ENCODE measurements around the gene FSCN2.

Gene FSCN2

GRCh38 chr17:81489998-81490992 is 37.9 kb upstream of the FSCN2 start:
- DNase-seq: no peak

- no peak for DNase-seq
Observed at GRCh38 chr17:81491181-81491581, 37.0 kb upstream of the FSCN2 start.

GRCh38 chr17:81491761-81492160 is 36.4 kb upstream of the FSCN2 start:
- no peak for DNase-seq

DNA sequence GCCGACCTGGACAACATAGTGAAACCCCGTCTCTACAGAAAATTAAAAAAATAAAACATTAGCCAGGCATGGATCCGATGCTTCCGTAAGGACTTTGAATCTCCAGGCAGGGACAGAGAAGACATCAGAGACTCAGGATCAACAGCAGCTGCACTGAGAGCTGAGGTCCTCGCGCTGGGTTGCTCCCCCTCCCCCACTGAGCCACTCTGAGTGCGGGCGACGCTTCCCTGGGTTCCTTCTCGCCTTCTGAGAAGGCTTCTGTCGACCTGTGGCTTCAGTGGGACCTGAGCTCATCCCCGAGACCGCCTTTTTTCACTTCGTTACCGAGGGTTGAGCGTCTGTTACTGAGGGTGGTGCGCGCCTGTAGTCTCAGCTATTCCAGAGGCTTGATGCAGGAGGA is 36.0 kb upstream of the FSCN2 start:
- no peak for DNase-seq

DNA sequence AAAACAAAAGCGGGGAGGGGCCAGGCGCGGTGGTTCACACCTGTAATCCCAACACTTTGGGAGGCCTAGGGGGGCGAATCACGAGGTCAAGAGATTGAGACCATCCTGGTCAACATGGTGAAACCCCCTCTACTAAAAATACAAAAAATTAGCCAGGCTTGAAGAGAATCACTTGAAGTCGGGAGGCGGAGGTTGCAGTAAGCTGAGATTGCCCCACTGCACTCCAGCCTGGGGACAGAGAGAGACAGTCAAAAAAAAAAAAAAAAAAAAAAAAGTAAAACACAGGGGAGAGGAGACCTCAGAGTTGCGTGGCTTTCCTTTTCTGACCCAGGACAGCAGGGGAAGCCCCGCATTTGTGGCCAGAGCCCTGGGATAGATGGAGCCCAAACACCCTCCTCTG is 35.5 kb upstream of the FSCN2 start:
- no peak for DNase-seq

GRCh38 chr17:81493198-81494038 is 34.8 kb upstream of the FSCN2 start:
- no peak for DNase-seq

- DNase-seq: peak in 30 of 58 donors; percentile 15 to 83 (median 48)
Observed at GRCh38 chr17:81494626-81495377, 33.4 kb upstream of the FSCN2 start.

DNA sequence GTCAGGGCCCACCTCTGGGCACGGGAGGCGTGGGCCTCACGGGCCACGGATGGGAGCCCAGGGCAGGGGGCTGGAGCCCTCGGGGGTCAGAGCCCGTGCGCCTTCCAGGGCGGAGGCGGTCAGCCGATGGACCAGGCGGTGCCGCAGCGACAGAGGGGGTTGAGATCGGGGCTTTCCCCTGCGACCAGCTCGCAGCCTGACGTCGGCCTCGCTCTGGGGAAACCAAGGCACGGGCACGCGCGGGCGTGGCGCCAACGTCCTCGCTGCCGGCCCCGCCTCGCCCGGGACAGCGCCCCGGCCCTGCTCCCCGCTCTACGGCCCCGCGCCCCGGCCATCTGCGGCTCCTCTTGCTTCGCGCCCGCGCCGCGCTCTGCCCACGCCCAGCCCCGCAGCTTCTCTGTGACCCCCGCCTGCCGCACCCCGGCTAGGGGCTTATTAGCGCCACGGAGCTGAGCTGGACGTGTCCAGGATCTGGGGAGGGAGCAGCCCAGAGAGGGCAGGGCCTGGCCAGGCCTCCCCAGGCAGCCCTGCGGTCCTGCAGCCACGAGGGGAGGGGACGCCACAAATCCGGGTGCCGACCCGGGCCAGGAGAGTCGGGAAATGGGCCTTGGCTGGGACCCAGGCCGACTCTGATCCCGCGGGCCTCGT is 29.1 kb upstream of the FSCN2 start:
- no peak for DNase-seq

DNA sequence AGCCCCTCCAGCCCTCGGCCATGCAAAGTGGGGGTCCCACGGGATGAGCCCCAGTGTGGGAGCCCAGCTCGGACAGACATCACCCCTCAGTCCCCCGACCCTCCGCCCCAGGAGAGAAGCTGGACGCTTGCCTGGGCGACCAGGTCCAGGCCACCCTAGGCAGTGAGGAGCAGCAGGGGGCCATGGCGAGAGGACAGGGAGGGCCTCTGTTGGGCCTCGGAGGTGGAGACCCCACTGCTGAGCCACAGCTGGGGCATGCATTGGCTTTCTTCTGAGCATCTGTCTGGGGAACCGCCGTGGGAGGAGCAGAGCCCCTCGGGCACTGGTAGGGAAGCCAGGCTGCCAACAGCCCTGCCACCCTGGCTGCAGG is 28.6 kb upstream of the FSCN2 start:
- no peak for DNase-seq

- no peak for DNase-seq
Observed at GRCh38 chr17:81500047-81500446, 28.1 kb upstream of the FSCN2 start.

DNA sequence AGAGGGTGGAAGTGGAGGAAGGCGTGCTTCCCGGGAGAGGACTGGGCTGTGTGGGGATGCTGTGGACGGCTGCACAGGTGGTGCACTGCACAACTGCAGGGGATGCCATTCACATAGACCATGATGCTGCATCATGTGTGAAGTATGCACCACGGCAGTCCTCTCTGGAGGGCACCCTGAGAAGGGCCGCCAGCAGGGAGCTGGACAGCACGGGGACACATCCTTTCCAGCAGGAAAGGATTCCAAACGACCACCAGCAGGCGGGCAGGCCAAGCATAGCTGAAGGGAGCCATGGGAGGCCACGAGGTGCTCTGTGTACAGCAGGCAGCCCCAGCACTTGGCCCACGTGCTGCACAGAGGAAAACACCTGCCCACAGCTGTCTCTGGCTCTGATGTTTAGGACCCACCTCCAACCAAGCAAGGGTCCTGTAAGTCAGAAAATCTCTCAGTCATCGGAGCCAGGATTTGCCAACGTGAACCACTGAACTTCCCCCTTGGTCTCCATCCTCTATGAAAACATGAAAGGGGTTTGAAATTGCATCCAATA is 25.6 kb upstream of the FSCN2 start:
- no peak for DNase-seq

DNA sequence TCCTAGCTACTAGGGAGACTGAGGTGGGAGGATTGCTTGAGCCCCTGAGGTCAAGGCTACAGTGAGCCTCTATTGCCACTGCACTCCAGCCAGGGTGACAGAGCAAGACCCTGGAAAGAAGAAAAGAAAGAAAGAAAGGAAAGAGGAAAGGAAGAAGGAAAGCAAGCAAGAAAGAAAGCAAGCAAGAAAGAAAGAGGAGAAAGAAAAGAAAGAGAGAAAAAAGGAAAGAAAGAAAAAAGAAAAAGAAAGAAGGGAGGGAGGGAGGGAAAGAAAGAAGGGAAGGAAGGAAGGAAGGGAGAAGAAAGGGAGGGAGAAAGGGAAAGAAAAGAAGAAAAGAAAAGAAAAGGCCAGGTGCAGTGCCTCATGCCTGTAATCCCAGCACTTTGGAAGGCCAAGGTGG is 24.6 kb upstream of the FSCN2 start:
- no peak for DNase-seq

GRCh38 chr17:81508639-81509206 is 19.5 kb upstream of the FSCN2 start:
- DNase-seq: no peak

DNA sequence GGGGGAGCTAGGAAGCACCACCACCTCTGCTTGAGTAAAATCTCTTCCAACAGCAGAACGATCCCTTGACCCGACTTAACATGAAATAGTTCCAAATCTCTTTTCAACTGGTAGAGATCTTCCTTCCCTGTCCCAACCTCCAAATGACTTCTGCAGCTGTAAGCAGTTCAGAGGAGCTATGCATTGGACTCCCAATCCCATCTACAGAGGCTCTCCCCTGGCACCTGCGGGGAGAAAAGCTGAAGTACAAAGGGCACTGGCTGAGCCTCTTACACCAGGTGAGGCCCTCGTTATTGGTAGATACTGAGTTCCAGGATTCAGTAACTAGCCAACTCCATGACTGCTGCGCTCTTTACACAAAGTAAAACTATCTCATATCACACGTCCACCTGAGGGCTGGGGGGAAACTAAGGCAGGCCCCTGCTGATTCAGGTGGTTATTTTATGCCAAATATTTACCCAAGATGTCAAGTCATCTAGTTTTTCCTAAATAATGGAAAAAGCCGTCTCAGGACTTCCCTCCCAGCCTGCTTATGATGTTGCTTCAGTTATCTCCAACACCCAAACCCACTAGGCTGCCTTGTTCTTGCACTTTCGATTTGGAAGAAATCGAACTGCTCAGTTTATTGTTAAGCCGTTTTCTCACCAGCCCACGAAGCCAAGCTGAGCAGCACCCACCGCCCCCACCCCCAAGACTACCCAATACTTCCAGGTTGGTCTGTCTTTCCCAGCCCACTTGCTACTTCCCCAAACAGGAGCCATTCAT is 18.8 kb upstream of the FSCN2 start:
- DNase-seq: no peak

DNA sequence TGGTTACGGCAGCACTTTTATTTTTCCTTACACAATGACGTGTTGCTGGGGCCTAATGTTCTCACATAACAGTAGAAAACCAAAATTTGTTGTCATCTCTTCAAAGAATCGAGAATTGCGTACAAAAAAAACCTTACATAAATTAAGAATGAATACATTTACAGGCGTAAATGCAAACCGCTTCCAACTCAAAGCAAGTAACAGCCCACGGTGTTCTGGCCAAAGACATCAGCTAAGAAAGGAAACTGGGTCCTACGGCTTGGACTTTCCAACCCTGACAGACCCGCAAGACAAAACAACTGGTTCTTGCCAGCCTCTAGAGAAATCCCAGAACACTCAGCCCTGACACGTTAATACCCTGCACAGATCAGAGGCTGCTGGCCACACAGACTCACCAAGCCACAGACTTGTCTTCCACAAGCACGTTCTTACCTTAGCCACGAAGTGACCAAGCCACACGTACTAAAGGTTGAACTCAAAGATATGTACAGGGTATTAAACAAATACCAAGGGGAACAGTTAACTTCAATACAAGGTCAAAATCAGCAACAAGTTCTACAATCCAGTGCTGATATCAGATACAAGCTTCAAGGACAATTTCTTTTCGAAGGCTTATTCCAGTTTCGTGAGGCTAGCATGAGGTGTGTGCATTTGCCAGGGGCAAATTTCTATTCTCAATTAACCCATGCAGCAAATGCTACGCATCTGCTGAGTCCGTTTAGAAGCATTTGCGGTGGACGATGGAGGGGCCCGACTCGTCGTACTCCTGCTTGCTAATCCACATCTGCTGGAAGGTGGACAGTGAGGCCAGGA is 18.0 kb upstream of the FSCN2 start:
- no peak for DNase-seq

DNA sequence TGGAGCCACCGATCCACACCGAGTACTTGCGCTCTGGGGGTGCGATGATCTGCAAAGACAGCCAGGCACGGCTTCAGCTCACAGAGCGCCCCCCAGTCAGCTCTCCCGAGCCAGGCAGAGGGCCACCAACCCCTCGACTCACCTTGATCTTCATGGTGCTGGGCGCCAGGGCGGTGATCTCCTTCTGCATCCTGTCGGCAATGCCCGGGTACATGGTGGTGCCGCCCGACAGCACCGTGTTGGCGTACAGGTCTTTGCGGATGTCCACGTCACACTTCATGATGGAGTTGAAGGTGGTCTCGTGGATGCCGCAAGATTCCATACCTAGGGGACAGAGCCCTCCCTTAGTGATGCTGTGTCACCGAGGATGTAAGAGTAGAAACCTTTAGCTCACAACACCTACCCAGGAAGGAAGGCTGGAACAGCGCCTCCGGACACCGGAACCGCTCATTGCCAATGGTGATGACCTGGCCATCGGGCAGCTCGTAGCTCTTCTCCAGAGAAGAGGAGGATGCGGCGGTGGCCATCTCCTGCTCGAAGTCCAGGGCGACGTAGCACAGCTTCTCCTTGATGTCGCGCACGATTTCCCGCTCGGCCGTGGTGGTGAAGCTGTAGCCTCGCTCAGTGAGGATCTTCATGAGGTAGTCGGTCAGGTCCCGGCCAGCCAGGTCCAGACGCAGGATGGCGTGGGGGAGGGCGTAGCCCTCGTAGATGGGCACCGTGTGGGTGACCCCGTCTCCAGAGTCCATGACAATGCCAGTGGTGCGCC is 17.2 kb upstream of the FSCN2 start:
- peak in 2 of 58 donors; percentile 13 to 16 for DNase-seq

DNA sequence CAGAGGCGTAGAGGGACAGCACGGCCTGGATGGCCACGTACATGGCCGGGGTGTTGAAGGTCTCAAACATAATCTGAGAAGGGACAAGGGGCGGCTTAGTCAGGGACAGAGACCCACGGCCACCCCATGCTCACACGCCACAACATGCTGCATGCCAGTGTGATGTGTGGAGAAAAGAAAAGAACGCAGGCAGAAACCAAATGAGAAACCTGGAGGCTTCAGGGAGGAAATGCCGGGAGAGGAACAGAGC is 16.7 kb upstream of the FSCN2 start:
- DNase-seq: no peak

Measured in anterior cingulate cortex (tissue), 58 donors.